Astrocyte (in vitro differentiated cells and primary cell): ENCODE measurements around the gene IMP4.

Source experiments
- EZH2 ChIP-seq: IDR thresholded peaks from 2 replicates; pipeline ENCODE4 v1.6.1; 2012; ENCODE audit warnings: mild to moderate bottlenecking, low read length, inconsistent platforms; ENCODE audit not compliant: insufficient read depth
- TF ChIP-seq, protein P1 (sequence below): IDR thresholded peaks from 2 replicates; pipeline ENCODE4 v1.5.1; 2011; ENCODE audit warnings: low read depth, mild to moderate bottlenecking, inconsistent platforms, low read length, moderate library complexity; ENCODE audit not compliant: insufficient read depth

DNA sequence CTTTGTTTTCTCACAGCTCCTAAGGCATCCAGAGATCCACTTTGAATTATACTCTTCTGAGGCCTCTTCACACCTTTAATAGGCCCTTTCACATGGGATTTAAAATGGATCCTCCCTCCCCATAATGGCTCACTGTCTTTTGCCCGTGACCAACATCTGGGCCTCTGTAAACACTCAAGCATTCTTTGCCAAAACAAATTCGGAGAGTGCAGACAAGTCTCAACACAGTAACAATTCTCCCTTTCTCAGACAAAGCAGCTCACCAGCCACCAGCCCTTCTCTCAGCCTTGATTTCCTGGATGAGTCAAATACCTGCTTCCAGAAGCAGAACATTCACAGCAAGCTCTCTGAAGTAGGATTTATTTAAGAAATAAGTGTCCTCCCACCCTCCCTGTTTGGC lies 14.0 kb upstream of the IMP4 start:
- TF ChIP-seq, protein P1, sequence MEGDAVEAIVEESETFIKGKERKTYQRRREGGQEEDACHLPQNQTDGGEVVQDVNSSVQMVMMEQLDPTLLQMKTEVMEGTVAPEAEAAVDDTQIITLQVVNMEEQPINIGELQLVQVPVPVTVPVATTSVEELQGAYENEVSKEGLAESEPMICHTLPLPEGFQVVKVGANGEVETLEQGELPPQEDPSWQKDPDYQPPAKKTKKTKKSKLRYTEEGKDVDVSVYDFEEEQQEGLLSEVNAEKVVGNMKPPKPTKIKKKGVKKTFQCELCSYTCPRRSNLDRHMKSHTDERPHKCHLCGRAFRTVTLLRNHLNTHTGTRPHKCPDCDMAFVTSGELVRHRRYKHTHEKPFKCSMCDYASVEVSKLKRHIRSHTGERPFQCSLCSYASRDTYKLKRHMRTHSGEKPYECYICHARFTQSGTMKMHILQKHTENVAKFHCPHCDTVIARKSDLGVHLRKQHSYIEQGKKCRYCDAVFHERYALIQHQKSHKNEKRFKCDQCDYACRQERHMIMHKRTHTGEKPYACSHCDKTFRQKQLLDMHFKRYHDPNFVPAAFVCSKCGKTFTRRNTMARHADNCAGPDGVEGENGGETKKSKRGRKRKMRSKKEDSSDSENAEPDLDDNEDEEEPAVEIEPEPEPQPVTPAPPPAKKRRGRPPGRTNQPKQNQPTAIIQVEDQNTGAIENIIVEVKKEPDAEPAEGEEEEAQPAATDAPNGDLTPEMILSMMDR, result no peak
- no peak for TF ChIP-seq EZH2
